OCI-LY7 (cell line): ENCODE data around the gene LDLRAD4.

Experiments
- CTCF ChIP-seq: fragments of 200-600 bp; sonication (generic); conservative IDR thresholded peaks from 2 replicates; pipeline ENCODE4 v1.5.1; 2014; ENCODE audit warnings: mild to moderate bottlenecking, antibody characterized with exemption, low read length, moderate library complexity, mixed read lengths
- EZH2phosphoT487 ChIP-seq: fragments of 200-600 bp; sonication (generic); IDR thresholded peaks from 2 replicates; pipeline ENCODE4 v1.6.1; 2018; ENCODE audit warnings: low read depth, borderline replicate concordance, mild to moderate bottlenecking, mixed run types, antibody characterized with exemption, low read length, moderate library complexity, mixed read lengths

GRCh38 chr18:13617826-13618515, 399.4 kb downstream of the LDLRAD4 start:
- TF ChIP-seq CTCF (no peak), EZH2phosphoT487 (no peak)
